H1 (cell line): ENCODE data around the gene ZNF408. TPM values are rescaled to one million over a fixed set of nuclear protein-coding genes. Genes with fewer than 3 reads are reported as not detected.

ENCODE experiments used
- CTCF ChIA-PET: fragments of 300-600 bp; sonication (Branson Sonifier 250); formaldehyde crosslinking; loops from one replicate; lab custom pipeline; 2021; ENCODE audit not compliant: partially characterized antibody; lab: Charles Lee
- POLR2A ChIA-PET: fragments of 300-600 bp; sonication (Branson Sonifier 250); formaldehyde crosslinking; loops from one replicate; lab custom pipeline; 2021; ENCODE audit warnings: inconsistent platforms; ENCODE audit not compliant: partially characterized antibody; lab: Charles Lee
- DNase-seq, 2 experiments: peaks; one replicate each; pipeline versions ENCODE4 v3.0.0 to v3.0.0-alpha.2; 2010 to 2022; ENCODE audit warnings: low spot score in 2 of 2, low read depth in 1 of 2, mixed read lengths in 1 of 2
- FAIRE-seq: peaks from 2 replicates; lab custom pipeline; 2011; peaks lifted over from hg19 to GRCh38; lab: Jason Lieb, UNC
- H2AFZ ChIP-seq: 2 replicates; pipeline ENCODE4 v1.8.1; 2012; ENCODE audit warnings: low read length, inconsistent platforms
- H2AK5ac ChIP-seq: 2 replicates; pipeline ENCODE4 v1.6.1; 2013; ENCODE audit warnings: low read depth, low read length
- H2BK120ac ChIP-seq: replicated peaks from 2 replicates; pipeline ENCODE3; 2013; ENCODE audit warnings: low read depth, low read length, inconsistent platforms
- H2BK12ac ChIP-seq: 2 replicates; pipeline ENCODE4 v1.6.1; 2013; ENCODE audit warnings: low read depth, low read length
- H2BK15ac ChIP-seq: 2 replicates; pipeline ENCODE4 v1.6.1; 2013; ENCODE audit warnings: low read length
- H2BK20ac ChIP-seq: 2 replicates; pipeline ENCODE4 v1.6.1; 2013; ENCODE audit warnings: low read length
- H2BK5ac ChIP-seq: 2 replicates; pipeline ENCODE4 v1.6.1; 2013; ENCODE audit warnings: low read depth, low read length
- H3K14ac ChIP-seq: 2 replicates; pipeline ENCODE4 v1.6.1; 2013; ENCODE audit warnings: inconsistent platforms; ENCODE audit not compliant: insufficient read length
- H3K18ac ChIP-seq: 2 replicates; pipeline ENCODE4 v1.6.1; 2013; ENCODE audit warnings: low read length; ENCODE audit errors: extremely low read depth
- H3K23ac ChIP-seq: 2 replicates; pipeline ENCODE4 v1.6.1; 2013; ENCODE audit warnings: inconsistent platforms; ENCODE audit not compliant: insufficient read length
- H3K23me2 ChIP-seq: 2 replicates; pipeline ENCODE4 v1.6.1; 2013; ENCODE audit warnings: low read depth, low read length
- H3K27ac ChIP-seq: 2 replicates; pipeline ENCODE4 v1.6.1; 2011; ENCODE audit warnings: low read depth, low read length, inconsistent platforms
- H3K27me3 ChIP-seq, 4 experiments: replicated peaks in 1 of 4; 1 replicate in 1 of 4; 2 replicates in 3 of 4; pipeline versions ENCODE4 v1.6.1 to v1.8.1; 2011 to 2013; ENCODE audit warnings: low read length in 3 of 4, mild to moderate bottlenecking in 3 of 4, inconsistent platforms in 2 of 4, mixed read lengths in 2 of 4, moderate library complexity in 1 of 4; ENCODE audit not compliant: control insufficient read depth in 3 of 4, insufficient read depth in 3 of 4; ENCODE audit errors: extremely low read depth in 1 of 4
- H3K36me3 ChIP-seq, 4 experiments: 2 replicates each; pipeline versions ENCODE4 v1.6.1 to v1.8.1; 2011 to 2013; ENCODE audit warnings: mild to moderate bottlenecking in 4 of 4, low read length in 3 of 4, moderate library complexity in 2 of 4, control low read depth in 1 of 4, inconsistent platforms in 1 of 4; ENCODE audit not compliant: insufficient read depth in 4 of 4, control insufficient read depth in 2 of 4
- H3K4ac ChIP-seq: replicated peaks from 2 replicates; pipeline ENCODE3; 2013; ENCODE audit warnings: low read length, low read depth, mixed read lengths, inconsistent platforms; ENCODE audit not compliant: insufficient read length
- H3K4me1 ChIP-seq, 4 experiments: replicated peaks in 1 of 4; 1 replicate in 1 of 4; 2 replicates in 3 of 4; pipeline versions ENCODE4 v1.6.1 to v1.8.1; 2011 to 2013; ENCODE audit warnings: low read length in 3 of 4, inconsistent platforms in 2 of 4, mixed read lengths in 1 of 4; ENCODE audit not compliant: insufficient read depth in 4 of 4, control insufficient read depth in 3 of 4
- H3K4me2 ChIP-seq, 2 experiments: 2 replicates each; pipeline versions ENCODE4 v1.6.1 to v1.8.1; 2011 to 2013; ENCODE audit warnings: low read depth in 2 of 2, low read length in 2 of 2, control low read depth in 1 of 2, inconsistent platforms in 1 of 2, mild to moderate bottlenecking in 1 of 2; ENCODE audit not compliant: insufficient read depth in 1 of 2
- H3K4me3 ChIP-seq, 4 experiments: fragments of 200-600, 300-600 bp in 1 of 4; sonication (generic), shearing (Covaris generic), sonication (Bioruptor Twin) in 1 of 4; 2 replicates each; pipeline versions ENCODE4 v1.5.1 to v1.8.1; 2011 to 2016; ENCODE audit warnings: low read length in 4 of 4, low read depth in 3 of 4, control low read depth in 2 of 4, inconsistent platforms in 2 of 4, mild to moderate bottlenecking in 2 of 4, mixed read lengths in 1 of 4, moderate library complexity in 1 of 4; ENCODE audit not compliant: insufficient read depth in 2 of 4; ENCODE audit errors: extremely low read depth in 1 of 4
- H3K56ac ChIP-seq: replicated peaks from 2 replicates; pipeline ENCODE3; 2013; ENCODE audit warnings: low read depth, mild to moderate bottlenecking, mixed read lengths, low read length, inconsistent platforms; ENCODE audit not compliant: insufficient read length
- H3K79me1 ChIP-seq: 2 replicates; pipeline ENCODE4 v1.6.1; 2013; ENCODE audit warnings: low read depth, low read length, control low read depth
- H3K79me2 ChIP-seq, 2 experiments: 2 replicates each; pipeline versions ENCODE4 v1.6.1 to v1.8.1; 2012 to 2013; ENCODE audit warnings: low read length in 2 of 2, mild to moderate bottlenecking in 2 of 2, inconsistent platforms in 1 of 2; ENCODE audit not compliant: insufficient read depth in 2 of 2, control insufficient read depth in 1 of 2
- H3K9ac ChIP-seq, 4 experiments: replicated peaks in 1 of 4; 1 replicate in 1 of 4; 2 replicates in 3 of 4; pipeline versions ENCODE4 v1.6.1 to v1.8.1; 2011 to 2013; ENCODE audit warnings: low read depth in 3 of 4, low read length in 3 of 4, control low read depth in 2 of 4, mild to moderate bottlenecking in 2 of 4, moderate library complexity in 2 of 4, inconsistent platforms in 1 of 4; ENCODE audit errors: extremely low read depth in 1 of 4
- H3K9me3 ChIP-seq, 2 experiments: 2 replicates each; pipeline versions ENCODE4 v1.6.1 to v1.8.1; 2012 to 2013; ENCODE audit warnings: mild to moderate bottlenecking in 2 of 2, moderate library complexity in 2 of 2, control low read depth in 1 of 2, inconsistent platforms in 1 of 2, low read depth in 1 of 2, low read length in 1 of 2, mixed read lengths in 1 of 2; ENCODE audit not compliant: insufficient read depth in 2 of 2
- H4K20me1 ChIP-seq, 2 experiments: replicated peaks in 1 of 2; 2 replicates each; pipeline versions ENCODE3 to v1.8.1; 2011 to 2013; ENCODE audit warnings: inconsistent platforms in 2 of 2, low read length in 2 of 2, mild to moderate bottlenecking in 1 of 2; ENCODE audit not compliant: insufficient read depth in 2 of 2, control insufficient read depth in 1 of 2
- H4K5ac ChIP-seq: 2 replicates; pipeline ENCODE4 v1.6.1; 2013; ENCODE audit warnings: low read length, low read depth, mixed read lengths, inconsistent platforms; ENCODE audit not compliant: insufficient read length
- H4K8ac ChIP-seq: 2 replicates; pipeline ENCODE4 v1.8.0; 2013; ENCODE audit warnings: mild to moderate bottlenecking, moderate library complexity, low read length, inconsistent platforms; ENCODE audit not compliant: insufficient read depth; ENCODE audit errors: extremely low read depth
- H4K91ac ChIP-seq: replicated peaks from 2 replicates; pipeline ENCODE3; 2013; ENCODE audit warnings: low read length, mixed read lengths, inconsistent platforms; ENCODE audit not compliant: insufficient read length
- GABPA ChIP-seq: IDR thresholded peaks from 2 replicates; pipeline ENCODE4 v1.6.1; 2011; ENCODE audit warnings: mild to moderate bottlenecking, low read length, moderate library complexity, borderline replicate concordance; ENCODE audit not compliant: insufficient read depth
- GTF2F1 ChIP-seq: IDR thresholded peaks from 2 replicates; pipeline ENCODE4 v1.6.1; 2012; ENCODE audit warnings: low read depth, low read length, improper control_type of control experiment, borderline replicate concordance
- POLR2A ChIP-seq, 2 experiments: IDR thresholded peaks; 1 replicate in 1 of 2; 2 replicates in 1 of 2; pipeline ENCODE4 v1.6.1; 2011; ENCODE audit warnings: low read depth in 2 of 2, low read length in 2 of 2, mild to moderate bottlenecking in 2 of 2; ENCODE audit errors: control extremely low read depth in 1 of 2
- RAD21 ChIP-seq, 2 experiments: IDR thresholded peaks in 1 of 2; conservative IDR thresholded peaks in 1 of 2; 2 replicates each; pipeline ENCODE4 v1.6.1; 2011; ENCODE audit warnings: low read depth in 2 of 2, low read length in 2 of 2, improper control_type of control experiment in 1 of 2, inconsistent platforms in 1 of 2, mild to moderate bottlenecking in 1 of 2, moderate library complexity in 1 of 2
- SIN3A ChIP-seq, 2 experiments: IDR thresholded peaks in 1 of 2; conservative IDR thresholded peaks in 1 of 2; 2 replicates each; pipeline ENCODE4 v1.6.1; 2011 to 2012; ENCODE audit warnings: low read length in 2 of 2, improper control_type of control experiment in 1 of 2, low read depth in 1 of 2, mild to moderate bottlenecking in 1 of 2
- SP1 ChIP-seq: IDR thresholded peaks from 2 replicates; pipeline ENCODE4 v1.6.1; 2011; ENCODE audit warnings: low read depth, low read length
- SP2 ChIP-seq: IDR thresholded peaks from 2 replicates; pipeline ENCODE4 v1.6.1; 2012; ENCODE audit warnings: mild to moderate bottlenecking, low read length, inconsistent platforms
- SP4 ChIP-seq: IDR thresholded peaks from 2 replicates; pipeline ENCODE4 v1.6.1; 2012; ENCODE audit warnings: low read length, inconsistent platforms
- TBP ChIP-seq: IDR thresholded peaks from 2 replicates; pipeline ENCODE4 v1.6.1; 2011; ENCODE audit warnings: low read depth, low read length, improper control_type of control experiment
- WGBS, 2 experiments: shearing (Covaris generic) in 1 of 2; methylation state at CpG; one replicate each; pipeline versions ENCODE4 v1.1.6 to v1.1.7; 2013 to 2015; ENCODE audit warnings: low lambda C conversion rate in 2 of 2, mixed read lengths in 2 of 2, inconsistent platforms in 1 of 2, low coverage in 1 of 2, missing lambda C conversion rate in 1 of 2; ENCODE audit not compliant: insufficient replicate concordance in 2 of 2, insufficient coverage in 1 of 2, insufficient read length in 1 of 2; ENCODE audit errors: extremely low coverage in 1 of 2, missing lambda C conversion rate in 1 of 2; 5-methylcytosine and 5-hydroxymethylcytosine counted together
- polyA plus RNA-seq, 7 experiments: library from polyadenylated mRNA; depleted of rRNA in 3 of 7; stranded (reverse) in 5 of 7; unstranded in 2 of 7; fragments of >200 nt in 5 of 7; fragments of 200-250 nt in 2 of 7; gene quantifications; 1 replicate in 5 of 7; 2 replicates in 1 of 7; 4 replicates in 1 of 7; pipeline versions ENCODE4 v1.2.1 to v1.2.3, GENCODE V29; 2011 to 2013; ENCODE audit warnings: missing spikeins in 2 of 7, mixed read lengths in 2 of 7
- total RNA-seq: library from RNA; stranded (reverse); fragmentation: NEBNext Ultra II Directional; extraction: Animal tissue kit (Norgen Biotek cat#: 25700); gene quantifications from 2 replicates; pipeline ENCODE4 v1.2.1, GENCODE V29; 2021
- TF ChIP-seq, protein P1 (sequence below): IDR thresholded peaks from 2 replicates; pipeline ENCODE4 v1.6.1; 2012; ENCODE audit warnings: inconsistent platforms
- TF ChIP-seq, protein P2 (sequence below): IDR thresholded peaks from 2 replicates; pipeline ENCODE4 v1.6.1; 2011; ENCODE audit warnings: low read length, improper control_type of control experiment

The ZNF408 gene
- total and polyA plus RNA-seq, 2 of the 8 experiments (the other 6 are each of a cell fraction or from before 2014, with no cell fraction given): 10.7 to 11.0 TPM

DNA sequence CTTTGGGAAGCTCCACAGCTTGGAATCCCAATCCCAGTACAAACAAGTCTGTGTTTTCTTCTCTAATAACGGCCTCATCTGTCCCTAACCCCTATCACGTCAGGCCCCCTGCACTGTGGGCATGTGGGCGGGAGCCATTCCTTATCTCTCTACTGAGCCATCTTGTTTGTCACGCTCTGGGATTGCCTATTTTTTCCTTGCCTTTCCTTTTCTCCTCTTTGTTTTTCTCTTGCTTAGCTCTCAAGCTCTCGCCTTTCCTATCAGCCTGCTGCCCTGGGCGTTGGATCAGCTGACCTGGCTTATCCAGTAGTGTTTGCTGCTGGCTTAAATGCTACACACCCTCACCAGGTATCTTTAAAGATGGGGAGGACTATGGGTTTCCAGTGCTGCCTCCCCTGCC is 36.2 kb upstream of the ZNF408 start:
- POLR2A ChIA-PET: no interaction called here
- H4K20me1 ChIP-seq: peaks cover 2% of the 10 kb centered on the region in 2 experiments
- 75% methylated on average over 6 of the region's 6 CpGs; no CpG with 5 or more reads in 1 of the 2 experiments for WGBS, 2 experiments

More for the DNA sequence above, 36.2 kb upstream of the ZNF408 start:
- no peak overlapping the region for H3K27ac ChIP-seq
- H3K79me2 ChIP-seq: no peaks in the 10 kb centered on the region
- H4K91ac ChIP-seq: no peak overlapping the region
- no peak overlapping the region for H3K23ac ChIP-seq
- CTCF ChIA-PET: interaction anchor here (1.2 kb wide), 1 partner anchor 275 kb away, joined by 3 read pairs; no protein-coding TSS in a partner anchor
- H3K14ac ChIP-seq: no peak overlapping the region
- no peaks in the 10 kb centered on the region for H3K79me1 ChIP-seq
- no peak overlapping the region for H3K56ac ChIP-seq
- no peak overlapping the region for H2BK15ac ChIP-seq
- H3K4me3 ChIP-seq: no peak overlapping the region
- DNase-seq (no peak), FAIRE-seq (no peak)
- no peak overlapping the region for H2BK12ac ChIP-seq
- no peak overlapping the region for H3K9ac ChIP-seq
- no peak overlapping the region for H4K5ac ChIP-seq
- H3K4ac ChIP-seq: no peak overlapping the region
- no peak overlapping the region for H2BK20ac ChIP-seq
- H2AK5ac ChIP-seq: no peak overlapping the region
- H3K18ac ChIP-seq: no peak overlapping the region
- H3K27me3 ChIP-seq: no peaks in the 10 kb centered on the region
- no peak overlapping the region for H2BK5ac ChIP-seq
- H2AFZ ChIP-seq: no peak overlapping the region
- peaks cover 20 to 52% (median 40%) of the 10 kb centered on the region in 4 experiments for H3K36me3 ChIP-seq
- H3K9me3 ChIP-seq: no peaks in the 10 kb centered on the region
- no peak overlapping the region for H4K8ac ChIP-seq
- TF ChIP-seq GABPA (no peak), SP1 (no peak), TBP (no peak), SIN3A (conservative IDR thresholded peaks at IDR 0.05 in 1 of 2, IDR thresholded peaks at IDR 0.05 in 1 of 2; ENCODE audit: low read depth in 1 of 2, low read length in 2 of 2) (no peak), POLR2A (IDR thresholded peaks at IDR 0.05; ENCODE audit: control extremely low read depth in 1 of 2, low read depth in 2 of 2, low read length in 2 of 2) (no peak), SP2 (no peak), GTF2F1 (no peak), RAD21 (IDR thresholded peaks at IDR 0.05 in 1 of 2, conservative IDR thresholded peaks at IDR 0.05 in 1 of 2; ENCODE audit: low read depth in 2 of 2, low read length in 2 of 2) (no peak), SP4 (no peak)
- TF ChIP-seq, protein P1, sequence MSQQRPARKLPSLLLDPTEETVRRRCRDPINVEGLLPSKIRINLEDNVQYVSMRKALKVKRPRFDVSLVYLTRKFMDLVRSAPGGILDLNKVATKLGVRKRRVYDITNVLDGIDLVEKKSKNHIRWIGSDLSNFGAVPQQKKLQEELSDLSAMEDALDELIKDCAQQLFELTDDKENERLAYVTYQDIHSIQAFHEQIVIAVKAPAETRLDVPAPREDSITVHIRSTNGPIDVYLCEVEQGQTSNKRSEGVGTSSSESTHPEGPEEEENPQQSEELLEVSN: no peak
- TF ChIP-seq, protein P2, sequence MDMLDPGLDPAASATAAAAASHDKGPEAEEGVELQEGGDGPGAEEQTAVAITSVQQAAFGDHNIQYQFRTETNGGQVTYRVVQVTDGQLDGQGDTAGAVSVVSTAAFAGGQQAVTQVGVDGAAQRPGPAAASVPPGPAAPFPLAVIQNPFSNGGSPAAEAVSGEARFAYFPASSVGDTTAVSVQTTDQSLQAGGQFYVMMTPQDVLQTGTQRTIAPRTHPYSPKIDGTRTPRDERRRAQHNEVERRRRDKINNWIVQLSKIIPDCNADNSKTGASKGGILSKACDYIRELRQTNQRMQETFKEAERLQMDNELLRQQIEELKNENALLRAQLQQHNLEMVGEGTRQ: no peak
- no peaks in the 10 kb centered on the region for H3K4me1 ChIP-seq
- no peak overlapping the region for H2BK120ac ChIP-seq
- no peak overlapping the region for H3K4me2 ChIP-seq
- H3K23me2 ChIP-seq: no peaks in the 10 kb centered on the region
